Suprapubic skin (tissue), 3 donors: ENCODE results near the gene CSRP1.

Experiments used
- POLR2AphosphoS5 ChIP-seq, 3 donors: sonication (generic); formaldehyde crosslinking; IDR thresholded peaks; one replicate each; pipeline ENCODE4 v1.6.1; 2017; ENCODE audit warnings: antibody characterized with exemption in 3 of 3
- TF ChIP-seq, protein P1 (sequence below), 2 donors: fragments of 200-600 bp in 1 of 2; fragments of 450-650 bp in 1 of 2; sonication (generic) in 1 of 2; IDR thresholded peaks; one replicate each; pipeline ENCODE4 v1.5.1; 2016 to 2019; ENCODE audit warnings: antibody characterized with exemption in 2 of 2, mild to moderate bottlenecking in 1 of 2, moderate library complexity in 1 of 2

- TF ChIP-seq, protein P1, sequence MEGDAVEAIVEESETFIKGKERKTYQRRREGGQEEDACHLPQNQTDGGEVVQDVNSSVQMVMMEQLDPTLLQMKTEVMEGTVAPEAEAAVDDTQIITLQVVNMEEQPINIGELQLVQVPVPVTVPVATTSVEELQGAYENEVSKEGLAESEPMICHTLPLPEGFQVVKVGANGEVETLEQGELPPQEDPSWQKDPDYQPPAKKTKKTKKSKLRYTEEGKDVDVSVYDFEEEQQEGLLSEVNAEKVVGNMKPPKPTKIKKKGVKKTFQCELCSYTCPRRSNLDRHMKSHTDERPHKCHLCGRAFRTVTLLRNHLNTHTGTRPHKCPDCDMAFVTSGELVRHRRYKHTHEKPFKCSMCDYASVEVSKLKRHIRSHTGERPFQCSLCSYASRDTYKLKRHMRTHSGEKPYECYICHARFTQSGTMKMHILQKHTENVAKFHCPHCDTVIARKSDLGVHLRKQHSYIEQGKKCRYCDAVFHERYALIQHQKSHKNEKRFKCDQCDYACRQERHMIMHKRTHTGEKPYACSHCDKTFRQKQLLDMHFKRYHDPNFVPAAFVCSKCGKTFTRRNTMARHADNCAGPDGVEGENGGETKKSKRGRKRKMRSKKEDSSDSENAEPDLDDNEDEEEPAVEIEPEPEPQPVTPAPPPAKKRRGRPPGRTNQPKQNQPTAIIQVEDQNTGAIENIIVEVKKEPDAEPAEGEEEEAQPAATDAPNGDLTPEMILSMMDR (IDR thresholded peaks at IDR 0.05): no peak
- no peak for TF ChIP-seq POLR2AphosphoS5 (IDR thresholded peaks at IDR 0.05)
Observed at GRCh38 chr1:201510734-201511133, 3.8 kb upstream of the CSRP1 start.
